AG09319 (cell line): ENCODE data around the gene SUMO2.
"Not testable (repeated sequence)": the region's sequence is repeated elsewhere in the genome, so short reads cannot be mapped to it uniquely, and the experiment has no call there.

ENCODE experiments used
- DNase-seq: peaks from one replicate; pipeline ENCODE4 v3.0.0-alpha.2; 2010; ENCODE audit warnings: low read depth; ENCODE audit errors: extremely low read depth
- TF ChIP-seq, protein P1 (sequence below): IDR thresholded peaks from 2 replicates; pipeline ENCODE4 v1.5.1; 2011; ENCODE audit warnings: low read depth, mild to moderate bottlenecking, inconsistent platforms, low read length, moderate library complexity

The SUMO2 gene

DNA sequence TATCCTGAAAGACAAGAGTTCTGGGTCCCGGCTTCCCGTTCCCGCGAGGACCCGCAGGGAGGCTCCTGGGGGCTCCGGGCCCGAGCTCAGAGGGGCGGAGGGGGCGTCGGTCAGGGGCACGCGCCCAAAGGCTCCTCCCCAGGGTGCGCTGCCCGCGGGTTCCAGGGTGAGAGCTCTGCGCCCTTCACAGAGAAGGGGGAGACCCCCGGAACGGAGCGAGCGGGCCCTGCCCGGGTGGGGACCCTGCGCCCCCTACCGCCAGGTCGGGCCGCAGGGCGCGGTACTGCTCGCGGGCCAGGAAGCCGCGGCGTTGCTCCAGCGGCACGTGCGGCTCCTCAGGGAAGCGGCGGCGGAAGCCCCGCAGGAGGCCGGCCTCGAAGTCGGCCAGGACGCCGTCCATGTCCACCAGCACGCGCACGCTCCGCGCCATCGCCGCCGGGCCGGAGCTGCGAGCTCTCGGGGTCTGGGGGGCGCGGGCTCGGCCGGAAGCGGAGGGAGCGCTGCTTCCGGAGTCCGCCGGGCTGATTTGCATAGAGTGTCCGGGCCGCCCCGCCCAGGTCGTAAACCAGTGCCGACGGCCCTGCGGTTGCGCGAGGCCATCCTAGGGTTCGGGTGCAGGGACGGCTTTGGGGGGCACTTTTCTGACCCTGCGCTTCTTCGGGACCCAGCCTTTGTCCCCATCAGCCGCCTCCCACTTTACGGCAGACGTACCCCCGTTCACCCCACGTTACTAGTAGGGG, 51.3 kb downstream of the SUMO2 start, which contains the start of gene NT5C:
TSS of gene NT5C (minus strand) at position 465 of the 740 bp plus-strand sequence. CDS start at position 430, 35 bp downstream.
- TF ChIP-seq, protein P1, sequence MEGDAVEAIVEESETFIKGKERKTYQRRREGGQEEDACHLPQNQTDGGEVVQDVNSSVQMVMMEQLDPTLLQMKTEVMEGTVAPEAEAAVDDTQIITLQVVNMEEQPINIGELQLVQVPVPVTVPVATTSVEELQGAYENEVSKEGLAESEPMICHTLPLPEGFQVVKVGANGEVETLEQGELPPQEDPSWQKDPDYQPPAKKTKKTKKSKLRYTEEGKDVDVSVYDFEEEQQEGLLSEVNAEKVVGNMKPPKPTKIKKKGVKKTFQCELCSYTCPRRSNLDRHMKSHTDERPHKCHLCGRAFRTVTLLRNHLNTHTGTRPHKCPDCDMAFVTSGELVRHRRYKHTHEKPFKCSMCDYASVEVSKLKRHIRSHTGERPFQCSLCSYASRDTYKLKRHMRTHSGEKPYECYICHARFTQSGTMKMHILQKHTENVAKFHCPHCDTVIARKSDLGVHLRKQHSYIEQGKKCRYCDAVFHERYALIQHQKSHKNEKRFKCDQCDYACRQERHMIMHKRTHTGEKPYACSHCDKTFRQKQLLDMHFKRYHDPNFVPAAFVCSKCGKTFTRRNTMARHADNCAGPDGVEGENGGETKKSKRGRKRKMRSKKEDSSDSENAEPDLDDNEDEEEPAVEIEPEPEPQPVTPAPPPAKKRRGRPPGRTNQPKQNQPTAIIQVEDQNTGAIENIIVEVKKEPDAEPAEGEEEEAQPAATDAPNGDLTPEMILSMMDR = peak; percentile 46
- DNase-seq = no peak

DNA sequence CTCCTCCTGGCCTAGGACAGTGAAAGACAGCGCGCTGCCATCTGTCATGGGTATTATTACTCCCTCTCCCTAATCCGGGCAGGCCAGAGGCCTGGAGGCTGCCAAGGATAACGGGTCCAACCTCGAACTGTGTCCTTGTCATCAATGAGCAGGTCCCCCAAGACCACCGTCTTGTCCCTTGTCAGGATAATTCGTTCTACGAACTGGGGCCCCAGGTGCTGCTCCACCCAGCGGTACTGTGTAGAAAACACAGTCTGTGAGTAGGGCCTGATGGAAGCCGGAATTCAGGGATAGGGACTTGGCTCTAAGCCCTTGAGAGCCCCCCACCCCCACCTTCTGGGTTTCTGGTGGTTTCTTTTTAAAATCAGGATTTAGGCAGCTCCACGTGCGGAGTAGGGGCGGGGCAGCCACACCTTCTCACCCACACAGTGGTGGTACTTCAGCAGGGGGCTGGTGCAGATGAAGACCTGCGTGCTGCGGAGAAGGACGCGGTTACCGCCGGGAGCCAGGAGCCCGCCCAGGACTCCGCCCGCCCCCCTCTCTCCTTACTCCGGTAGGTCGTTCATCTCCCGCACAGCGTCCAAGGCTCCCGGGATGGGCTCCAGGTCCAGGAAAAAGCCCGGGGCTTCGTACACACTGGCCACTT, 52.0 kb downstream of the SUMO2 start:
- TF ChIP-seq, protein P1 = peak; percentile 48
- DNase-seq = no peak

DNA sequence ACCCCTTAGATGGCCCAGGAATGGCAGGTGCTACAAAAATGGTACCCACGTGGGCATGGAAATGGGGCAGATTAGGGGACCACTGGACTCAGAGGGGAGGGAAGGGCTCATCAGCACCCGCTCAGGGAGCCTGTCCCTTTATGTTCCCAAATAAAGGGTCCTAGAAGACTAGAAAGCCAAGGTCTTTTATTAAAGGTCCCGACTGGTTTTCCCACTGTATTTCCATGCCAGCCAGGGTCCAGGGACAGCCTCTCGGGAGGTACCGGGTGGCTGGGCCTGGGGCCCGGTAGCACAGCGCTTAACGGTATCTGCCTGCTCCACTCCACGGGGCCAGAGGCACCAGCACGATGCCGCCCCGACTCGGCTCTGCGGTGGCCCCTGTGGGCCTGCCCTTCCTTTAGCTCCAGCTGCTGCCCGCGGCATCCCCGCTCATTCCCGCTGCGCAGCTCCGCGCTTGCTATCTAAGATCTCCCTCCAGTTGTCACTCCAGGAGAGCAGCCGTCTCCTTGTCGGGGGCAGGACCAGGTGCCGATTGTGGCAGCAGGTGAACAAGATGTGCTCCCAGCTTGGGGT, 52.6 kb downstream of the SUMO2 start:
- no peak for DNase-seq
- TF ChIP-seq, protein P1 = no peak

DNA sequence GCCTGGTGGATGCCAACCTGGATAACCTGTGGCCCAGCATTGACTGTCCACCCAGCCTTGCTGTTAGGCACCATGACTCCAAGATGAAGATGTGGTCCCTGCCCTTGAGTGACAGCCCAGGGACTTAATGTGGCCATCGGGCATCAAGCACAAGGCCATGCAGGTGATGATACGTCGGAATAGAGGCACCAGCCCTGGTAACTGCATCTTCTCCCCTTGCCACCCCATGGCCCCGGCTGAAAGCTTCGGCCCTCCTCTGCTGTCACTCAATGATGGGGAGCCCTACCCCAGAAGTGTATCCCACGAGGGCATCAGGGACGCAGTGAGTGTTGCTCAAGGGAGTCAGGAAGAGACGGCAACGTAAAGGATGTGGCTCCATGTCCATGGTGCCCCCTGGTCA, 53.2 kb downstream of the SUMO2 start:
- no peak for DNase-seq
- TF ChIP-seq, protein P1 = no peak

DNA sequence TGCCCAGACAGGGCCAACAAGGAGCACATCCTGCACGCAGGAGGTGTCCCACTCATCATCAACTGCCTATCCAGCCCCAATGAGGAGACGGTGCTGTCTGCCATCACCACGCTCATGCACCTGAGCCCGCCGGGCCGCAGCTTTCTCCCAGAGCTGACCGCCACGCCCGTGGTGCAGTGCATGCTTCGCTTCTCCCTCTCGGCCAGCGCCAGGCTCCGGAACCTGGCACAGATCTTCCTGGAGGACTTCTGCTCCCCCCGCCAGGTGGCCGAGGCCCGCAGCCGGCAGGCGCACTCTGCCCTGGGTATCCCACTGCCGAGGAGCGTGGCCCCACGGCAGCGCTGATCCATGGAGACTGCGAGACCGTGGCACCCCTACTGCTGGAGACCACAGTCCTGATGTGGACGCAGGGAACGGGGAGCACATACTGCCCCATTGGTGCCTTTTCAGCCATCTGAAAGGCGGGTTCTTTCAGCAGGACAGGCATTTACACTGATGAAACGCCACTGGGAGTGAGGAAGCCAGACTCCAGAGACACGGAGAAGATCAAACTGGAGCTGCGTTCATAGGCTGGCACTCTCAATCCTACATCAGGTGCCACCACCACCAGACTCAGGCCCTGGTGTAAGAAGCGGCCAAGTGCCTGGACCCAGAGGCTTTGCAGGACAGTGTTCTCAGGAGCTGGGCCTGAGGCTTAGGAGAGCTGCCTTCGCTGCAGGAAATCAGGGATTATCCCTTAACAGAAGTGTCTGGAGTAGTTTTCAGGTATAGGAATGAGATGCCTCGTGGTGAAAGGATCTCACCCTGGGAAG, 53.9 kb downstream of the SUMO2 start:
- TF ChIP-seq, protein P1 = no peak
- no peak for DNase-seq

DNA sequence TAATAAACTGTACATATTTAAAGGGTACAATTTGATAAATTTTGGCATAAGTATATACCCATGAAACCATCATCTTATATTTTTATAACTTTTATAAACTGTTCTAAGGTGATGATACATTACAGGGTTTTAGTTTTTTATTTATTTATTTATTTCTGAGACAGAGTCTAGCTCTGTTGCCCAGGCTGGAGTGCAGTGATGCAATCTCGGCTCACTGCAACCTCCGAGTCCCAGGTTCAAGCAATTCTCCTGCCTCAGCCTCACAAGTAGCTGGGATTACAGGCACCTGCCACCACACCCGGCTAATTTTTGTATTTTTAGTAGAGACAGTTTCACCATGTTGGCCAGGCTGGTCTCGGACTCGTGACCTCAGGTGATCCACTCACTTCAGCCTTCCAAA, 54.8 kb downstream of the SUMO2 start:
- not testable (repeated sequence) for DNase-seq

DNA sequence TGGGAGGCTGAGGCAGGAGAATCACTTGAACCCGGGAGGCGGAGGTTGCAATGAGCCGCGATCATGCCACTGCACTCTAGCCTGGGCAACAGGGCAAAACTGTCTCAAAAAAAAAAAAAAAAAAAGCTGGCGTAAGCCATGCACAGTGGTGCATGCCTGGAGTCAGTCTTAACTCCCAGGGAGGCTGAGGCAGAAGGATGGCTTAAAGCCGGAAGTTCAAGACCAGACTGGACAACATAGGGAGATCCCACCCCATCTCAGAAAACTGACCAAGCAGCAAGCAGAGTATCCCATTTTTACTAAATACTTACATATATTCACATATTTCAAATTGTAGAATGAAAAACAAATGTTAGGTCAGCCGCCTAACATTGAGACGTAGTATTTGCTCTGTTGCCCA, 55.8 kb downstream of the SUMO2 start:
- TF ChIP-seq, protein P1 = no peak
- no peak for DNase-seq
